ENCODE results near the gene MPP3.

MPP3 gene

GRCh38 chr17:43832976-43833829 is at the start of gene MPP3:
TSS of gene MPP3 (minus strand) at chr17:43833146. CDS start at chr17:43831906, 1,240 bp downstream.
- Histone ChIP-seq H3K27ac (ENCODE audit: low read length) (no peak within 1 kb of the TSS), H3K9ac (ENCODE audit: low read depth, low read length) (no peak within 1 kb of the TSS)
- no peak for DNase-seq

DNA sequence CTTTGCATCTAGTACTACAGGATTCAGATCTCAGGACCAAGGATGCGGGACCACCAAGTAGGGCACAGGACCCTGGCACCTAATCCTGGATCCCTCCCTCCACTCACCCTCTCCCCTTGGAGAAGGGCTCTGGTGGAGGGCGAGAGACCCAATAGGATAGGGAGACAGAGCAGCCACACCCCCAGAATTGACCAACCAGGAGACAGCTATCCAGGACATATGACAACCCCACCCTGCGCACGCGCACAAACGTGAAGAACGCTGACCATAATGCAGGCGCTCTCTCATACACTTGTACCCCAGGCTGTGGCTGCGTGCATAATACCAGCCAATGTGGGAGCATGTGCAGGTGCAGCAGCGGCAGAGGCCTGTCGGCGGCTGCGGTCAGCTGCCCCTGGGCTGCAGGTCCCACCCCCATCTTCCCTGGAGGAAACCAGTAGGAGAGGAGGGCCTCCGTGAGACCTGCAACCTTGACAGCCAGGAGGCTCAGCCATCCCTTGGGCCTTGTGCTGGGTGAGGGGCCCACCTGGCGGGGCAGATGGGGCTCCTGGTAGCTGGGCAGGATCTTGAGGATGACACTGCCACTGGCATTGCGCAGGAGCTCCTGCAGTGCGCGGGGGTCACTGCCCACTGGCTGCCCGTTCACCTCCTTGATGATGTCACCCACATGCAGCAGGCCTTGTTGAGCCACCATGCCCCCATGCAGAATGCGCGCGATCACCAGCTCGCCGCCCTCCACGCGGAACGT is 49.0 kb upstream of the MPP3 start:
- peaks cover 4% of the 10 kb centered on the region; the same call in 1 of the 2 replicates for H4K20me1 ChIP-seq (ENCODE audit: insufficient read depth, low read length)
- H3K36me3 ChIP-seq (ENCODE audit: insufficient read depth, low read length) = no peaks in the 10 kb centered on the region
- peaks cover 5% of the 10 kb centered on the region for H3K27me3 ChIP-seq (ENCODE audit: insufficient read depth, low read length, poor library complexity)
- no peak overlapping the region for H2AFZ ChIP-seq (ENCODE audit: low read depth, low read length)
- TF ChIP-seq EZH2 (IDR thresholded peaks at IDR 0.05; ENCODE audit: borderline replicate concordance, low read depth, low read length, severe bottlenecking) = no peak
- TF ChIP-seq, protein P1, sequence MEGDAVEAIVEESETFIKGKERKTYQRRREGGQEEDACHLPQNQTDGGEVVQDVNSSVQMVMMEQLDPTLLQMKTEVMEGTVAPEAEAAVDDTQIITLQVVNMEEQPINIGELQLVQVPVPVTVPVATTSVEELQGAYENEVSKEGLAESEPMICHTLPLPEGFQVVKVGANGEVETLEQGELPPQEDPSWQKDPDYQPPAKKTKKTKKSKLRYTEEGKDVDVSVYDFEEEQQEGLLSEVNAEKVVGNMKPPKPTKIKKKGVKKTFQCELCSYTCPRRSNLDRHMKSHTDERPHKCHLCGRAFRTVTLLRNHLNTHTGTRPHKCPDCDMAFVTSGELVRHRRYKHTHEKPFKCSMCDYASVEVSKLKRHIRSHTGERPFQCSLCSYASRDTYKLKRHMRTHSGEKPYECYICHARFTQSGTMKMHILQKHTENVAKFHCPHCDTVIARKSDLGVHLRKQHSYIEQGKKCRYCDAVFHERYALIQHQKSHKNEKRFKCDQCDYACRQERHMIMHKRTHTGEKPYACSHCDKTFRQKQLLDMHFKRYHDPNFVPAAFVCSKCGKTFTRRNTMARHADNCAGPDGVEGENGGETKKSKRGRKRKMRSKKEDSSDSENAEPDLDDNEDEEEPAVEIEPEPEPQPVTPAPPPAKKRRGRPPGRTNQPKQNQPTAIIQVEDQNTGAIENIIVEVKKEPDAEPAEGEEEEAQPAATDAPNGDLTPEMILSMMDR (IDR thresholded peaks at IDR 0.05; ENCODE audit: borderline replicate concordance, extremely low read depth, low read length, poor library complexity, severe bottlenecking) = no peak
- H3K9ac ChIP-seq (ENCODE audit: low read depth, low read length) = no peak overlapping the region
- no peak overlapping the region for H3K27ac ChIP-seq (ENCODE audit: low read length)
- H3K4me2 ChIP-seq (ENCODE audit: insufficient read depth, low read length) = no peak overlapping the region
- H3K4me3 ChIP-seq (ENCODE audit: low read depth in 1 of 2, low read length in 2 of 2) = no peak overlapping the region
- H3K4me1 ChIP-seq (ENCODE audit: insufficient read depth, low read length) = no peaks in the 10 kb centered on the region
- ATAC-seq (ENCODE audit: insufficient read depth, low read depth) (no peak), DNase-seq (no peak)
- no peaks in the 10 kb centered on the region for H3K79me2 ChIP-seq (ENCODE audit: insufficient read depth, low read length)
- H3K9me3 ChIP-seq (ENCODE audit: insufficient read depth, low read length, severe bottlenecking) = no peaks in the 10 kb centered on the region

More at GRCh38 chr17:43832976-43833829, at the start of gene MPP3:
- no peak for ATAC-seq (ENCODE audit: insufficient read depth, low read depth)
- Histone ChIP-seq H3K9me3 (ENCODE audit: insufficient read depth, low read length, severe bottlenecking) (no peaks in the 10 kb centered on the region), H3K4me2 (ENCODE audit: insufficient read depth, low read length) (no peak within 1 kb of the TSS), H3K79me2 (ENCODE audit: insufficient read depth, low read length) (no peaks in the 10 kb centered on the region), H3K4me1 (ENCODE audit: insufficient read depth, low read length) (no peaks in the 10 kb centered on the region), H2AFZ (ENCODE audit: low read depth, low read length) (no peak within 1 kb of the TSS), H3K36me3 (ENCODE audit: insufficient read depth, low read length) (no peaks in the 10 kb centered on the region), H4K20me1 (ENCODE audit: insufficient read depth, low read length) (no peaks in the 10 kb centered on the region), H3K4me3 (ENCODE audit: low read depth in 1 of 2, low read length in 2 of 2) (no peak within 1 kb of the TSS), H3K27me3 (ENCODE audit: insufficient read depth, low read length, poor library complexity) (peaks cover 17% of the 10 kb centered on the region)
- no peak for TF ChIP-seq EZH2 (IDR thresholded peaks at IDR 0.05; ENCODE audit: borderline replicate concordance, low read depth, low read length, severe bottlenecking)
- TF ChIP-seq, protein P1 (IDR thresholded peaks at IDR 0.05; ENCODE audit: borderline replicate concordance, extremely low read depth, low read length, poor library complexity, severe bottlenecking) = no peak

DNA sequence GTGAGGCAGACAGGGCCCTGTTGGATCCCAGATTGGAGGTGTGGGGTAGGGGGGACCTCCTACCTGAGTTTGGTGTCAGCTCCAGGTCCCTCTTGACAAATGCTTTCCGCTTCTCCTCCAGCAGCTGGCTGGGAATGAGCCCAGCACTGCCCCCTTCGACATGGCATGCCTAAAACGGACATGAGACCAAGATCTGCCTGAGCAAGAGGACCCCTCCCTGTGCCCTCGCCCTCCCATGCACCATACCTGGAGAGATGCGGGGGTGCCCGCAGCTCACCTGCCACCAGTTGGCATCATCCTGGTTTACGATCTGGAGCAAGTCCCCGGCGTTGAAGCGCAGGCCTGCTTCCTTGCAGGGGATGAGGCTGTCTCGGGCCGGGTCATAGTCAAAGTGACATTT is 48.2 kb upstream of the MPP3 start:
- no peak for ATAC-seq (ENCODE audit: insufficient read depth, low read depth)
- Histone ChIP-seq H3K9ac (ENCODE audit: low read depth, low read length) (no peak overlapping the region), H3K4me1 (ENCODE audit: insufficient read depth, low read length) (no peaks in the 10 kb centered on the region), H3K4me3 (ENCODE audit: low read depth in 1 of 2, low read length in 2 of 2) (no peak overlapping the region), H3K27me3 (ENCODE audit: insufficient read depth, low read length, poor library complexity) (peaks cover 4% of the 10 kb centered on the region), H3K9me3 (ENCODE audit: insufficient read depth, low read length, severe bottlenecking) (no peaks in the 10 kb centered on the region), H3K36me3 (ENCODE audit: insufficient read depth, low read length) (no peaks in the 10 kb centered on the region), H2AFZ (ENCODE audit: low read depth, low read length) (no peak overlapping the region), H3K4me2 (ENCODE audit: insufficient read depth, low read length) (no peak overlapping the region), H3K27ac (ENCODE audit: low read length) (no peak overlapping the region), H3K79me2 (ENCODE audit: insufficient read depth, low read length) (no peaks in the 10 kb centered on the region), H4K20me1 (ENCODE audit: insufficient read depth, low read length) (peaks cover 4% of the 10 kb centered on the region; the same call in 1 of the 2 replicates)
- TF ChIP-seq EZH2 (IDR thresholded peaks at IDR 0.05; ENCODE audit: borderline replicate concordance, low read depth, low read length, severe bottlenecking) = no peak
- TF ChIP-seq, protein P1 (IDR thresholded peaks at IDR 0.05; ENCODE audit: borderline replicate concordance, extremely low read depth, low read length, poor library complexity, severe bottlenecking) = no peak
- no peak for DNase-seq
